Stimulated activated CD8-positive, alpha-beta memory T cell treated with anti-CD3 and anti-CD28 coated beads, Interleukin-15, amount 100 ng/mL, for 1 hour (primary cell): ENCODE results near the gene HDAC8.
"Not testable (repeated sequence)": the region's sequence is repeated elsewhere in the genome, so short reads cannot be mapped to it uniquely, and the experiment has no call there.

Source experiments
- DNase-seq: peaks from one replicate; pipeline ENCODE4 v3.0.0-alpha.2; 2020; ENCODE audit warnings: low read depth

HDAC8 gene

DNA sequence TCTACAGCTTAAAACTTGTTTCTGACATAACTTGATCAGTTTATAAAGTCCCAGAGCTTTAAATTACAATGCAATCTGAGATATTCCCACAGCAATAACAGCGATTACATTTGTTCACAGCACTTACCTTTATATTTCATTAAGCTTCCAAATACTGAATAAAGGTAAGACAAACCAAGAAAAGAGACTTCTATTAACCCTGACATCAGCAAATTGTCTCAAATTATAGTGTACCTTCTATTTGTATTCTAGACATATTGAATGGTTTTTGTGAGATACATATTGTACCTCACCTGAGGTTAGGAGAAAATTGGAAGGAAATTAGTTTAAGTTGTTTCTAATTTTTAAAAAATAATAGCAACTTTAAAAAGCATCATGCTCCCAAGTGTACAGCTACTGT, 111.9 kb downstream of the HDAC8 start:
- no peak for DNase-seq

- DNase-seq = not testable (repeated sequence)
Observed at GRCh38 chrX:72449034-72449433, 123.6 kb downstream of the HDAC8 start.

- DNase-seq = not testable (repeated sequence)
Observed at GRCh38 chrX:72440764-72441163, 131.9 kb downstream of the HDAC8 start.

DNA sequence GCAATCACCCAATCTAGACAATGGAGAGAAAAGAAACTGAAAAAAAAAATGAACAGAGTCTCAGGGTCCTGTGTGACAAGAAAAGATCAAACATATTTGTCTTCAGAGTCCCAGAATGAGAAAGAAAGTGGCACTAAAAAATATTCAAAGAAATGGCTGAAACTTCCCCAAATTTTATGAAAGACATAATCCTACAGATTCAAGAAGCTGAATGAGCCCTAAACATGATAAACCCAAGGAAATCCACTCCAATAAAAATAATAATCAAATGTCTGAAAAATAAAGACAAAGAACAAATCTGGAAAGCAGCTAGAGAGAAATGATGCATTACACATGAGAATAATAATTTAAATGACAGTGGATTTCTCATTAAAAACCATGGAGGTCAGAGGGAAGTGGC, 136.6 kb downstream of the HDAC8 start:
- DNase-seq = no peak

DNA sequence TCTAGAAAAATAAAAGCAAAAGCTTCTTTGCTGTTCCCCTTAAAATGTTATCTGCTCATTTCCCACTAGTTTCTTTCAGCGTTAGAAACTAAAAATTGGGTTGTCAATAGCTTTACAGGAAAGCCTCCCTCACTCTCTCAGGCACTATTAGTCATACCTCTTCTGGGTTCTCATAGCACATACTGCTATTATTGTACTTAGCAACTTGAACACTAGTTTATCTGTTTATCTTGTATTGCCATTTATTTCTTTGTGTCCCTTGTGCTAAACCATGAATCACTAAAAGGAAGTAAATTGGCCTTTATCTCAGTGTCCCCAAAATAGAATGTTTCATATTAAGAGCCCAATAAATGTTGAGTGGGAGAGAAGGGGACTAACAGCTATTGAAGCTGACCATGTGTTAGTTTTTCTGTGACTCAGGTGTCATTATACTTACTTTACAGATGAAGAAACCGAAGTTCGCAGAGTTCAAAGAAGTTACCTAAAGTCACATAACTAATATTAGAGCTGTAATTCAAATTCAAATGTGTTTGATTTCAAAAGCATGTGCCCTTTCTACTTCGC, 142.2 kb downstream of the HDAC8 start:
- DNase-seq = no peak

GRCh38 chrX:72421797-72422196, 150.8 kb downstream of the HDAC8 start:
- DNase-seq = no peak

DNA sequence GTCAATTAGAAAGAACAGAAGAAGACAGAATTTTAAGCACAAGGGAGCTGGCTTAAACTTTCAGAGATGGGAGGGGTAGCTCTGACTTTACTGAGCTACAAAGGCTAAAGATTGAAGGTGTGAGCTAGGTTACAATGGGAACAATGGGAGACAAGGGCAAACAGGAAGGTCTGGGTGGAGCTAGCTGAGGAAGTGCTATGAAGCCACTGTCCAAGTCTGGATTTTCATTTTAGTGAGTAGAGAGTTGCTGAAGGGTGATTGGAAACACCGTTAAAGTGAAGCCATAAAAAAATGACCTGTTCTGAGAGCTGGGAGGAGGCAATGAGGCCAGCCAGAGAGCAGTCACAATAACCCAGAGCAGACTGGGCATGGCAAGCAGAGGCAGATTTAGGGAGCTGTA, 162.7 kb downstream of the HDAC8 start:
- DNase-seq = no peak

- no peak for DNase-seq
Observed at GRCh38 chrX:72408885-72409284, 163.8 kb downstream of the HDAC8 start.

DNA sequence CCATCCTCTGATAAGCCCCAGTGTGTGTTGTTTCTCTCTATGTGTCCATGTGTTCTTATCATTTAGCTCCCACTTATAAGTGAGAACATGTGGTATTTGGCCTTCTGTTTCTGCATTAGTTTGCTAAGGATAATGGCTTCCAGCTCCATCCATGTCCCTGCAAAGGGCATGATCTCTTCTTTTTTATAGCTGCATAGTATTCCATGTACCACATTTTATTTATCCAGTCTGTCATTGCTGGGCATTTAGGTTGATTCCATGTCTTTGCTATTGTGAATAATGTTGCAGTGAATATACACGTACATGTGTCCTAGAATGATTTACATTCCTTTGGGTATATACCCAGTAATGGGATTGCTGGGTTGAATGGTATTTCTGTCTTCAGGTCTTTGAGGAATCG, 167.5 kb downstream of the HDAC8 start:
- not testable (repeated sequence) for DNase-seq

GRCh38 chrX:72402614-72403013, 170.0 kb downstream of the HDAC8 start:
- no peak for DNase-seq

DNA sequence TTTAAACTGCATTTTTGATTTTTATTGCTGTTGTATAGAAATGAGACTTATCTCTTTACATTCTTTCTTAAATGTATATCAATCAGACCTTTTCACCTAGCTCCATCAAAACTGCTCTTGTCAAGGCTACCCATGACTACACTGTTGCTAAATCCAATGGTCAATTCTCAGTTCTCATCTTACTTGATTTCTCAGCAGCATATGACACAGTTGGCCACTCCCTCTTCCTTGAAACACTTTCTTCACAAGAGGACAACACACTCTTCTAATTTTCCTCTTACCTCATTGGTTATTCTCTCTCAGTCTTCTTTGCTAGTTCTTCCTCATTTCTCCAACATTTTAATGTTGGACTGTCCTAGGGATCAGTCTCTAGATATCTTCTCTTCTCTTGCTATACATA, 172.8 kb downstream of the HDAC8 start:
- no peak for DNase-seq

GRCh38 chrX:72396117-72396516, 176.5 kb downstream of the HDAC8 start:
- DNase-seq = no peak

GRCh38 chrX:72395237-72395636, 177.4 kb downstream of the HDAC8 start:
- no peak for DNase-seq

- no peak for DNase-seq
Observed at GRCh38 chrX:72394518-72395170, 178.0 kb downstream of the HDAC8 start.

GRCh38 chrX:72393836-72394517, 178.7 kb downstream of the HDAC8 start:
- no peak for DNase-seq

DNA sequence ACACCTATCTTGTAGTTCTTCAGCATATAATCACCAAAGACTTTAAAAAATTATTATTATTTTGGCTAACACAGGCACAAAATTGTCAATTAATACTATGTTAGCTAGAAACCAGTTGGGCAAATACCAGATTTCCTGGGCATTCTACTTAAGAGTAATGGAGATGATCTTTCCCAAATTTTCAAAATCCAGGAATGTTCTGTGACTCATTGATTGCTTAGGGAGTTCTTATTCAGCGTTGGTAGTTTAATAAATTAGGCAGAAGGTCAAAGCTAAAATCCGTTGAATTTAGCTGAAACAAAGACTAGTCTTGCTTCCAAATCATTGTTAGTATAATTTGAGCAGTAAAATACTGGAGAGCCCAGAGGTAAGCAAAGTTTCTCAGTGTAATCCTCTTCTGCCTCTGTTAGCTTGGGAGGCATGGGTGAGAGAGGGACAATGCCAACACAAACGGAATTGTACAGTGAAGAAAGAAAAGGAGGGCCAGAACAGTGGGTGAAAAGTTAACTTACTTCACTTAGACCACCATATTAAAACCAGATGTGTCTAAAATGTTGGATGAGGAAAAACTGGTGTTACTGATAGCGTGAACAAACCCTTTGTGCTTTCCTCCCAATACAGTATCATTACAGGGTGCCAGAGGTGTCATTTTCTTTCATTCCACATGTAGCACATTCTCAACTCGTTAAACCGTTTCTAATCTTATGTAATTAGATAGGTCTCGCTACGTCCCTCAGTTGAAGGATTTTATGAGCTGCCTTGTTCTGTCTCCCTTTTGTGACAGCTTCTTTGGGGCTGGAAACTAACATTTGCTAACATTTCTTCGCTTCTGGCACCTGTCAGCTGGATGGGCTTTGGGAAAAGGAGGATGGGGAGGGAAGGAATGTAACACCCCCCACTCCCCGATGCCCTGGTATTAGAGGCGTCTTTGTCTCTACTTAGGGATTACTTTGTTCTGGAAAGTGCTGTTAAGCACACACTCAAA, 179.5 kb downstream of the HDAC8 start:
- no peak for DNase-seq

DNA sequence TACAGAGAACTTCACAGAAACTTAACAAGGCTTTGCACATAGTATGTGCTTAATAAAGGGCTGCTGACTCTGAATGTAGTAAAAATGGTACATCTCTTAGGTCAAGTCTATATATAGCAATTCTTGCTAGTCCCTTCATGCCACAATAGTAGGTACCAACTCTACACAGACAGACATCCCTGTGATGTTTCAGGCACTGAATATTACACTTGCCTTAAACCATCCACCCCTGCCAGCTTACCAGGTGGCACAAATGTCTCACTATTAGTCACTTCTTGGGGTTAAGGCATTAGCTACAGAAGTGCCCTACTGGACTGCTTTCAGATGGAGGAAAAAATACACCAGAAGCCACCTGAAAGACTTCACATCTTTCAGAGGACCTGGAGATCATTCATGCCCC, 180.6 kb downstream of the HDAC8 start:
- no peak for DNase-seq

GRCh38 chrX:72387247-72387646, 185.4 kb downstream of the HDAC8 start:
- DNase-seq = no peak

DNA sequence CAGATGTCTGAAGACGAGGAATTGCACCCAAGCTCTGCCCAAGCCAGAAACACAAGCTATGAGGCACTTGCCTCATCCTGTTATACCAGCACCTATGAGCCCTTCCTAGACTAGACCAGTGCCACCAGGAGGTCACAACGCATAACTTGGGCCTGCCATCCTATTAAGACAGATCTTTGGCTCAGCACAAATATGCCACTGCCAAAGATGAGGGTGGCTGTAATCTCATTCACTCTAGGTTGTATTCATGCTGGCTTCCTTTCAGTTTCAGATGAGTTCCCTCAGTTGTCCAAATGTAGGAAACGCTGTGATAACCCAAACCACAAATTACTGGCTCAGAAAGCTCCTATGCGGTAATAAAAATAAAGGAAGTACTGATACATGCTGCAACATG, 190.4 kb downstream of the HDAC8 start:
- DNase-seq = no peak

DNA sequence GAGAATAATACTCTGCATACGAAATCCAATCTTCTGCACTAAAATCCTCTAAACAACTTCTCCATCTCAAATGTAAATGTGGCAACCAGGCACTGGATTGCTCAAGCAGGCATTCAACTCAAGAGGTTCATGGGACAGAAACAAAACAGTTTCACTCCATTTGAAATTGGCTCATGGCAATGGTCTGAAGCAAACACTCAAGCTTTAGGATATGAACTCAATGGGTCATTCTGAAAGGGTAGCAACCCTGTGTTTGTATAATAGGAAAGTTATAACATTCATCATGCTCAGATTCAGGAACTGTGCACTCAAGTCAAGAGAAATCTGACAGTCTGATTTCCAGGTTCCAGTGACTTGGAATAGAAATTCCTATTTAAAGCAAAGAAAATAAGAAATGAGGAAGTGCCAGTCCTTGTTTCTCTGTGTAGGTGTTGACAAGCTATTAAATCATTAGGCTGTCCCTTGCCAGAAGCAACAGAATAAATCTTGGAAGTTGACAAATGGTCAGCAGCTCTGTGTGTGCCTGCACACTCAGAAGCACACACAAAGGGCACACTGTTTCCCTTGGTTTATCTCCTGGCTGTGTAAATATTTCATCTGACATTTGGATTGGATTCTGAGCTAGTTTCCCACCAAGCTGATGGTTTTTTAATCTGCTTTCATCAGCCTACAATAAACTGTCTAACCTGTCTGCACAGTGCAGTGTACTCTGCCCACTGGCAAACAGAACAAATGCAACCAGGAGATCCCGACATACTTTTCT, 191.0 kb downstream of the HDAC8 start:
- DNase-seq = no peak

DNA sequence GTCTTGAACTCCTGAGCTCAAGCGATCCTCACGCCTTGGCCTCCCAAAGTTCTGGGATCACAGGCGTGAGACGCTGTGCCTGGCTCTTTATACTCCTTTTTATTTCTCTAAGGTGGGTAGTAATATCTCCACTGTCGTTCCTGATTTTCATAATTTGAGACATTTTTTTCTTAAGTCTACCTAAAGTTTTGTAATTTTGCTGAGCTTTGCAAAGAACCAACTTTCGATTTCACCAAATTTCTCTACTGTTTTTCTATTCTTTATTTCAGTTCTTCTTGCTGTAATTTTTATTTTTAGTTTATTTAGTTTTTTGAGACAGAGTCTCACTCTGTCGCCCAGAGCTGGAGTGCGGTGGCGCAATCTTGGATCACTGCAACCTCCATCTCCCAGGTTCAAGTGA, 196.5 kb downstream of the HDAC8 start:
- no peak for DNase-seq

DNA sequence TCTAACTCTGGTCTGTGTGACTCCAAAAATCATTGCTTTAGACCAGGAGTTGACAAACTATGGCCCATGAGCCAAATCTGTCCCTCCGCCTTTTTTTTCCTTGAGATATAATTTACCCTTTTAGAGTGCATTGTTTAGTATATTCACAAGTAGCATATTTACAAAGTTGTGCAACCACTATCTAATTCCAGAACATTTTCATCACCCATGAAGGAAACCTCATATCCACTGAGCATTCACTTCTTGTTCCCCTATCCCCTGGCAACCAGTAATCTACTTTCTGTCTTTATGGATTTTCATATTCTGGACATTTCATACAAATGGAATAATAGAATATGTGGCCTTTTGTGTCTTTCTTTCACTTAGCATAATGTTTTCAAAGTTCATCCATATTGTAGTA, 199.5 kb downstream of the HDAC8 start:
- no peak for DNase-seq
